Measurements from ENCODE around the gene PANK1.

The PANK1 gene

DNA sequence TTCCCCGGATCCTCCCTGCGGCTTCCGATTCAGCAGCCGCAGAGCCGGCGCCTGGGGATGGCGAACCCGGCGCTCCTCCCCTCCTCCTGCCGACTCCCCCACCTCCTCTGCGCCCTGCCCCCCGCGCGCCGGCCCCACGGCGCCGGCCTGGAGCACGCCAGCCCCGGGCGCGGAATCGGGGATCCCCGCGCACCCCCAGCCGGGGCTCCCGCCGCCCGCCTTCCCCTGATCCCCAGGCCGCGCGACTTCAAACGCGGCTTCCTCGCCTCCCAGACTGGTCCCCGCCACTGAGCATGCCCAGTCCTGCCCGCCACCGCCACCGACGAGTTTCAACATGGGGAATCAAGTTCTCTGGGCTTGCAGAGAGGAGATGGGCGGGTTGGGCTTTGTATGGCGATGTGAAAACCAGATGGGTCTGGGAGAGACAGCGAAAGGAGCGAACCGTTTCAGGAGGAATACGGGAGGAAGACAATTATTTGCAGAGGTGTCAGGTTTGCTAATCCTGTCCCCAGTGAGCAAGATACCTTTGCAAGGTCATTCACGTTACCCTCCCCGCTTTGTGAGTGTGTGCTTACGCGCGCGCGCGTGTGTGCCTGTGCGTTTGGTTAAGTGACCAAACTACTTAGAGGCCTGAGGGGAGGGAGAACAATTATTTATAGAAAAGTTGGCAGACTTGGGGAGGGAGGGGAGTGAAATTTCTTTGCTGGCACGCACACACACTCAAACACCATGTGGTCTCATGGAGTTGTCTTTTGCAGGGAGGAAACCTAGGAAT is at the start of gene PANK1:
Gene PANK1 (minus strand): TSS at position 276 of the 775 bp plus-strand sequence. CDS start 351 bp downstream, outside the sequence.
- peak; percentile 51 to 64 for DNase-seq

DNA sequence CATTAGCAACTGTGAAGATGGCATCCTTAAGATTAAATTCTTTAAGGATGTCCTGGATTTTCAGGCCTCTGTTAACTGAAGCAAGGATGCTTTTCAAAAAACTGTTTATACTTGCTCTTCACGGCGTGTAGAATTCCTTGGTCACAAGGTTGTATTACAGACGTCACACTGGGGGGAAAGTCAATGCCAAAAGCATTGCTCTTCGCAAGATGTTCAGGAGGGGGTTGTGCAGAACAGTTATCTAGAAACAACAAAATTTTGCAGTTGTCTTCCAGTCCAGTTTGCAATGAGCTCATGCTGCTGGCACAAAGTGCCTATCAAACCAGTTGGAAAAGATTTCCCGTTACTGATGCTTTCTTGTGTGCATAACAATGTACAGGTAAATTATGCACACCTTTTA is 48.1 kb upstream of the PANK1 start:
- DNase-seq: no peak

DNA sequence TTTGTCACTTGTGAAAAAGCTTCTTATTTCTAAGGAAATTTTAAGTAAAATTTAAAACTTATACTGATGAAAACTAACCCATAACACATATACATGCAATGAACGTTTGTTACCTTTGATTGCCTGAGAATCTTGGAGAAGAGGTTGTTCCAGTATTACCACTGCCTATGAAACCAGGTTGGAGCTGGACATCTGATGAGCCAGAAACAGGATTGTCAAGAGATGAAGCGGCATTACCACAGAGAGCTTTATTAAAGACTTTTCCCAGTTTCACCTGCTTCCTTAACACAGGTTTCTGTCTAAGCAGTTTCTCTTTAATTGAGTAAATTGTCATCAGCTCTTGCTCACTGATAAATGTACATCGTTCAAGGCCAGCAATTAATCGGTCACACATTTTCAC is 47.4 kb upstream of the PANK1 start:
- DNase-seq: no peak

DNA sequence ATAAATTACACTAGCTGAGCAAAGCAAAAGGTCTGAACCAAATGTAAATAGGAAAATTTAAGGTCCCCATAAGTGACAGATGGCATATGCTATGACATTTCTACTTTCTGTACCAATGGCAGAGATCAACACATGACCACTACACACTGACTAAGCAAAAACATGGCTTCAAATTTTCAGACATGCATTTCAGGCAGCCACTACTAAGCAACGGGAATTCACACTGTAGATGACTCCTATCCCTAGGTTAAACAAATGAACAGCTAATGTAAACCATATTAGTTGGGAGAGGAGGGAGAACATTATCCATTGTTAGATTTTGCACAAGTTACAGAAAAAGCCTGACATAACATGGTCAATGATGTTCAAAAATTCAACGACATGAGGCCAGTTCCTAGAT is 45.0 kb upstream of the PANK1 start:
- DNase-seq: no peak

DNA sequence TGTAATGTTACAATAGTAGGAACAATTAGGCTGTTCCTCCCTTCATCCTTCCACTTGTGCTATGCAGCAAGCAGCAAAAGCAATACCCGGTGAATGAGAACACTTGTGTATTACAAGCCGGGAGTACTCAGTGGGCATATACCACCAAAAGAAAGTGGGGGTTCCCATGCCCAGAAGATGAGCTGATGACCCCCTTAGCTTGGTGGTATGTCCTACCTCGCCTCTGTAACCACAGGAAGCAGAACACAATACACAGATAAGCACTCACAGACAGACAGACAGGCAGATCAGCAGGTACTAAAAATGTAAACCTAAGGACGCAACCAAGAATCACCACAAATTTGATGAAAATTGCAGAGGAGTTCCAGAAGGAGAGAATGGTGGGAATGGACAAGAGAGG is 40.9 kb upstream of the PANK1 start:
- DNase-seq: no peak

DNA sequence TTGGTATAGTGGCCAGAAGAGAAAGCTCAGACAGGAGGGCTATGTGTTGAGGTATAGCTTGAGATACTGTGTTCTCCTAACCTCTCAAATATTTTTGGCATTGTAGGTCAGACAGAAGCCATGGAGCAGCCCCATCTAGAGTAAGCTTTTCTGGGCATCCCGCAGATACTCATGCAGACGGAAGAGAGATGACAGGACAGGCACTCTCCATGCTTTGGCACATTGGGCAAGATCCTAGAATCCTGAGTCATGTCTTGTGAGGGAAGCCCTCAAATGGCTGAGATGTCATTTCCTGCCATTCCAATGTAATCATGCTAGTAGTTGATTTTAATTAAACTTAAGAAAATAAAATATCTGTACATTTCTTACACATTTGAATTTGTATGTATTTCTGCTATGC is 39.6 kb upstream of the PANK1 start:
- DNase-seq: no peak

DNA sequence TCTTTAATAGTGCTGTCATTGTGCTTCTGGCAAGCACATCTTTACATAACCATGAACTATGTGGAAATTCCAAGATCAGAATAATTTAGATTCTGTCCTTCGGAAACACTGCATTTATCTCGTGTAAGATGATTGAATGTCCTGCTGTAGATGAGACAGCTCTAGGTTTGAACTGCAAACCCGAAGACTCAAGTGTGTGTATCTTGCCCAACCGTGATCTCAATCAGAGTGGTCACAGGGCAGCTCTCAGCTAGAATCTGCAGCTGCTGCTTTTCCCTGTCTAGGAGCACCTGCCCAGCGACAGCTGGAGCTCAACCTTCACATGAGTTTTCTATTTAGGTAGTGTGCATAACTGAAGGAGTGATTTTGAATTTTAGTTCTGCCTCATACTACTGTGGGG is 38.8 kb upstream of the PANK1 start:
- DNase-seq: no peak

DNA sequence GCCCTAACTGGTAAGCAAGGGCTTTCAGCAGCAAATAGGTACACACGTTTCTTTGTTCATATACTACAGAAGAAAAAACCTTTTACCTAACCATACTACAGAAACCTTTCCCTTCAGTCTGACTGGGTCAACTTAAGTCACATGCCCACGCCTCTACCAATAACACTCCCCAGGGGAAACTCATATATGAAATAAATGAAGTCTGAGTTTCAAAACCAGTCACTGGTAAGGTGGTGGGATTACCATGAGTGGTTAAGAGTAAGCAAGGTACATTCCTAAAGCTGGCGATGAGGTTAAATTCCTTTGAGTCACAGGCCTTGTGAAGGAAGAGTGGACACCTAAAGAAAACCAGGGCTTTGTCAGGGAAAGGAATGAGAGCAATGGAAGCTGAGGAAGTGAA is 34.9 kb upstream of the PANK1 start:
- DNase-seq: no peak

DNA sequence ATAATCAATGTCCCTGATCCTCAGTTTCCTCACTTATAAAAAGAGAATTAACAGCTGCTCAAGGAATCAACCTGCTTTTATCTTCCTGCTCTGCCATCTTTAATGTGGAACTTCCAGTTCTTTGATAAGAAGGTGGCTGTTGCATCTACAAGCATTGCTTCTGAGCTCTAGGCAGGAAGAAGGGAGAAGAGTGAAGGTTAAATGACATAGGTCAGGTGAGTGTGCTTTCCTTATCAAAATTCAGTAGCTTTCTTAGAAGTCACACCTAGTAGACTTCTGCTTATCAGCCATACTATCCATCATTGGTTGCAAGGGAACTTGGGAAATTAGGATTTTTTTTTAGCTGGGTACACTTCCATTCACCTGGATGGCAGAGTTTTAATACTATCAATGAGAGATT is 32.3 kb upstream of the PANK1 start:
- no peak for DNase-seq

DNA sequence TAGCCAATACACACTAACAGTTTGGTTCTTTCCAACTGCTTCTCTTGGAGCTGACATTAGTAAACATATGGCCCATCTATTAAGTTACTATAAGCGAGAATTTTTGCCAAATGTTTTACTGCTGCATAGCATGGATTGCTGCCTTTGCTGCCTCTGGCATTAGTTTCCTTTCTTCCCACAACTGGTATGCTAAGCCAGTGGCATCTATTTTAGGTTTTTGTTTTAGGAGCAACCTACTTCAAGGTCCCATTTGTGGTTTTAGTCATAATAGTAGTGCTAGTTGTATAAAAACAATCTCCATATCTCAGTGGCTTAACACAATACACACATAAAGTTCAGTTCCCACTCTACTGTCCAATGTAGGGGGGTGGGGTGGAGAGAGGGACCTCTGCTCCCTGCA is 25.9 kb upstream of the PANK1 start:
- DNase-seq: peak in 1 of 2 experiments; percentile 64

DNA sequence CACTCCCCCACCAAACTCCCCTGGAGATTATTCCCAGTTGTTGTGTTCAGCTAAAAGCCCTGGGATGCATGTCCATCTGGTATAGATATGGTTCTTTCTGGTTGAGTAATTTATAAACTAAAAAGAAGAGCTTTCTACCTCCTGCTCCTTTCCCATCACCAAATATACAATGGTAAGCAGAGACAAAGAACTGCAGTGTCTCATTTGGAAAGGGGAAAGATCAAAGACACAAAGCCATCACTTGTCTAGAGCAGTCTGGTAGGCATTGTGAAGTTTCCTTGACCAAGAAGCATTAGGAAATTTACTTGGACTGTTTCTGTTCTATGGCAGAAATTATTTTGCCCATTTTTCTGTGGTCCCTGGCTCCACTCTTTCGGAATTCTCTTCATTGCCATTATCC is 24.9 kb upstream of the PANK1 start:
- peak in 1 of 2 experiments; percentile 5 for DNase-seq

DNA sequence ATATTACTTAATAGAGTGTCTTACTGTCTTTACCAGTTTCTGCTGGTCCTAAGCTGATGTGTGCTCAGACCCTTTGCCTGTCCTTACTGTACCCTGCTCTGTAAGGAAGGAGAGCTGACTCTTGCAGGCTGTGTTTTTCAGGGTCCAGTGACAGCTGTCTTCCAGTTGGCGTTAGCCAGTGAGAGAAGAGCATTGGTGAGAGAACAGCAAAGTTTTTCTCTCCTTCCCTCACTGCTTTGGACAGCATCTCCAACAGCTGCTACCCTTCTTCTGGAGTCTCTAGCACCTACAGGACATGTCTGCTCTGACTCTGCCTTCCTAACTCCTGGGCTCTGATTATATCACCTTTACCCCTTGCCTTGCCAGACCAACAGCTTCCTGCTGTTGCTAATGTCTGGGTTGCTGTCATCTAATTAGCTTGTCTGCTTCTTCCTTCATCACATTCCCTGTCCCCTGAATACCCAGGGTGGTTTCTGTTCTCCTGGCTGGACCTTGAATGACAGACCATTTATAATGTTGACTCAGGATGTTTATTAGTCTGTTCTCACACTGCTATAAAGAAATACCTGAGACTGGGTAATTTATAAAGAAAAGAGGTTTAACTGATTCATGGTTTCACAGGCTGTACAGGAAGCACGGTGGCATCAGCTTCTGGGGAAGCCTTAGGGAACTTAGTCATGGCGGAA is 23.5 kb upstream of the PANK1 start:
- DNase-seq: no peak

DNA sequence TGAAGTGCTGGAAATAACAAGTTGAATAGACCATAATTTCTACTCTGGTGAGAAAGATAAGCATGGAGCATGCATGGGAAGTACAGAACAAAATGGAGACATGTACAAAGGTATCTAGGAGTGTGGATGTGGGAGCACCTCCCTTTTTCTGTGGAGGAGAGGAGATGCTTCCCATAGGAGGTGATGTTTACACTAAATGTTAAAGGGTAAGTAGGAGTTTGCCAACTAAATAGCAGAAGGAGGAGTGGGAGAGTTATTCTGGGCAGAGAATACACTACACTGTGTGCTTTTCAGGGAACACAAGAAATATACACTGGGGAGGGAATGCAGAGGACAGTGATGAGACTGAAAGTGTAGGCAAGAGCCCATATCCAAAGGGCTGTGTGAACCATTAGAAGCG is 21.1 kb upstream of the PANK1 start:
- DNase-seq: no peak

DNA sequence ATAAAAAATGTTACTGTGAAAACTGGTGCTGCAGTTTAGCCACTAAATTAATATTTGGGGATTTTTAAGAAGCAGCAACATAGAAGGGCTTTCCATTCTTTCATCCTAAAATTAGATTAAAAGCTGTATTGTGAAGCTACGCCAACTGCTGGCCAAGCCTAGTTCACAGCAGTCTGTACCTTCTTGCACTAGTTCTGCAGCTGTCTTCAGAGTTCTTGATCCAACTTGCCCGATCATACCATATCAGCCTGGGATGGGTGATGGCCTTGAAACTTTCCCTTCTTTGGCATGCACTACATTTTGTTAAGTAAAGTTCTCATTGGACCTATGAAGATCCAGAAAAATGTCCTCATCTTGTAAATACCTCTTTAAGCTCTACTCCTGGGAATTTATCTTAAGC is 20.3 kb upstream of the PANK1 start:
- no peak for DNase-seq

DNA sequence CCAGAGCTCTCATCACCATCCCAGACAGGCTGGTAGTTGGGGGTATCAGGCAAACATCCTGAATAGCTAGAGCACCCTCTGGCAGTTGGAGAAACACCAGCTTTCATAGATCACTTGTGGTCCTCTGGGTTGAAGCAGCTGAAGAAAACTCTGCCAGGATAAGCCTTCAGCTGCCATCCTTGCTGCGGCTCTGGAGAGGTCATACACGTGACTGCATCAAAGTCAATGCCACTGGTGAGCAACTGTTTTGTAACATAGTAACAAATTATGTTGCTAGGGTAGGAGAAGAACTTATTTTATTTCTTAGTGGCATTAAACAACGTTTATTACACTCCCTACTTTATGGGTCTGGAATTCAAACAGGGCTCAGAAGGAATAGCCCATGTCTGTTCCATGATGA is 19.2 kb upstream of the PANK1 start:
- no peak for DNase-seq

DNA sequence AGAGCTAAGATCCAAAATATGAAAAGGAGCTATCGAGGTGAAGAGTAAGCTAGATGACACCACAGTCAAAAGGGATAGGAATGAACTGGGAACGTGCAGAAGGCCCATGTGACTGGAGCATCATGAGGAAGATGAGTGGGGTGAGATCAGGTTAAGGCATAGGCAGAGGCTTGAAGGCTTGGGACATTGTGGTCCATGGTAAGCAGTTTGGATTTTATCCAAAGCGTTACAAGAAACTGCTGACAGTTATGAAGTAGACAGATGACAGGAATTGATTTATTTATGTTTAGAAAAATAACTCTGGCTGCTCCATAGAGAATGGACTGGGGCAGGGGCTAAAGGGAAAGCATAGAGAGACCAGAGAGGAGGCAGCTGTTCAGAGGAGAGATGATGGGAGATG is 18.1 kb upstream of the PANK1 start:
- no peak for DNase-seq

DNA sequence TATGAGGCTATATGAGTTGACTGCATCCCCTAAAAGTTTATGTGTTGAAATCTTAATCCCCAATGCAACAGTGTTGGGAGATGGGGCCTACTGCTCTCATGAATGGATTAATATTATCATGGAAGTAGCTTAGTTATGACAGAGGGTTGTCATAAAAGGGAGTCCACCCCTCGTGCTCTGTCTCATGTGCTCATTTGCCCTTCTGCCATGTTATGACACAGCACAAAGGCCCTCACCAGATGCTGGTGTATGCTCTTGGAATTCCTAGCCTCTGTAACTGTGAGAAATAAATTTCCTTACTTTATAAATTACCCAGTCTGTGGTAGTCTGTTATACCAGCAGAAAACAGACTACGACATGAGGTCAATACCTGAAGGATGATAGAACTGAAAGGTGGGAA is 17.6 kb upstream of the PANK1 start:
- DNase-seq: no peak

DNA sequence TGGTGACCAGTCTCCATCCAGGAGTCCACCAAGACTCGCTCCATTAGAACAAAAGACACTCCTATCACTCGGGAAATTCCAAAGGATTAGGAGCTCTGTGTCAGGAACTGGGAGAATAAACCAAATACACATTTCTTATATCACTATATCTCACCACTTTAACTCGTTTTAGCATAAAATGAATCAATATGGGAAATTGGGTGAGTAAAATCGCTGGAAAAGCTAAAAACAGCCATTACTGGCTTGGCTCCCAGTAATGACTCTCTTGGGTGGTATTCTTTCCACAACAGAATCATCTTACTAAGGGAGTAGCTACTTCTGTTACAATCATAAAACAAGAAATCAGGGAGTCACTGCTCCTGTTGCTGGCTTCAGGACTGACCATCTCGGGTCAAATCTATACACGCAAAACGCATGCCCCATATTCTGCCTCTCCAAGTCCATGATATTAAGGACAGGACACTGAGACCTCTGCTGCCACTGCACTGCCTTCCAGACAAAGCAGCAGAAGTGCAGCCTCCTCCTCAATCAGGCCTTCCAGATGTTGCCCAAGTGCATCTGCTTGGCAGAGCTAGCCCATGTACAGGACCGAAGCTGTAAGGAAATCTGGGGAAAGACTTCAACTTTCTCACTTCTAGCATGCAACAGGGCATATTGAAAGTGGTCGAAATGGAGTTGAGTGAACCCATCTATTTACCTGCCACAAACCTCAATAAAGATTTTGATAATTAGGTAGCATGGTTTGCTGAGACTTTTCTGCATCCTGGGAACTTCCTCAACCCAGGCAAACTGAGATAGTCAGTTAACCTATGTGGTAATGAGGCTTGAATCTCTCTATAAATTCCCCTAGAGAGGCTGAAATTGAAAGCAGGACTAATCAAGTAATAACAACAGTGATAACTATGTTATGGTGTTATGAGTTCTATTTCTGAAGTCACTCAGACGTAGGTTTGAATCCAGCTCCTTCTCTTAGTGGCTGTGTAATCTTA is 14.4 kb upstream of the PANK1 start:
- DNase-seq: no peak

DNA sequence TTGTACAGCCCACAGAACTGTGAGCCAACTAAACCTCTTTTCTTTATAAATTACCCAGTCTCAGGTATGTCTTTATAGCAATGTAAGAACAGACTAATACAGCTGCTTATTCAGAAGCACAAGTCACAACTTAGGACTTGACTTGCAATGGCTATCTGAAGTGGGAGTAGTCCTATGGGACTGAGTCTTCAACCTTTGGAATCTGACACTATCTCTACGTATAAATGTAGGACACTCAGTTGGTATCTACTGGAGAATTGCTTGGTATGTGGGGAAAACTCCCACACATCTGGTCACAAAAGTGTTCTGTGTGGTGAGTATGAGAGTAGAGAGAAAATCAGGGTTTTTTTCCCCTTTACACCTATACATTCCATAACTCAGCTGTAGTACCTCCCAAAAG is 12.3 kb upstream of the PANK1 start:
- DNase-seq: no peak

DNA sequence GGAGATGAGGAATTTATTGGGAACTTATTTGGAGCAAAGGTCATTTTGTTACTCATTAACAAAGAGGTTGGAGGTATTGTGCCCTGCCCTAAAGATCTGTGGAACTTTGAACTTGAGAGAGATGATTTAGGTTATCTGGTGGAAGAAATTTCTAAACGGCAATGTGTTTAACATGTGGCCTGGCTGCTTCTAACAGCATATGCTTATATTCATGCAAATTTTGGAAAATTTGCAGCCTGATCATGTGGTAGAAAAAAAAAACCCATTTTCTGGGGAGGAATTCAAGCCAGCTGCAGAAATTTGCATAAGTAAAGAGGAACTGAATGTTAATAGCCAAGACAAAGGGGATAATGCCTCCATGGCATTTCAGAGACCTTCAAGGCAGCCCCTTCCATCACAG is 10.7 kb upstream of the PANK1 start:
- no peak for DNase-seq

DNA sequence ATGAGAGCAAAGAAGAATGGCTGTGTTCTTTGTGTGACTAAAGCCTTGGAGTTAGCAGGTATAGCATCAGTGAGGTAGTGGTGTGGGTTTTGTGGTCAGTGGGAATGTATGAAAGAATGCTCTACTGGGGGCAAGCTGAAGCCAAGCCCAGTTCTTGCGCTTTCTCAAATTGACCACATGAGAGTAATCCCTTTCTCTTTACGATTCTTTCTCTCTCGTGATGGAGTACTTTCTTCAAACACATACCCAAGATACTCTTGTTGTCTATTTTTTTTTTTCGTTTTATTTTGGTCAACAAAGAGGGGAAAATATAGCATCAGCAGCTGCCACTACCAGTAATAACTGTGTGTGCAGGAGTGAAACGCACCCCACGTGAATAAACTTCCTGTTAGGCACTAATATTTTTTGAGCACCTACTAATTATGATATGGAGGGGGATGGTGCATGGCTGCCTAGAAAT is 8.4 kb upstream of the PANK1 start:
- DNase-seq: no peak

DNA sequence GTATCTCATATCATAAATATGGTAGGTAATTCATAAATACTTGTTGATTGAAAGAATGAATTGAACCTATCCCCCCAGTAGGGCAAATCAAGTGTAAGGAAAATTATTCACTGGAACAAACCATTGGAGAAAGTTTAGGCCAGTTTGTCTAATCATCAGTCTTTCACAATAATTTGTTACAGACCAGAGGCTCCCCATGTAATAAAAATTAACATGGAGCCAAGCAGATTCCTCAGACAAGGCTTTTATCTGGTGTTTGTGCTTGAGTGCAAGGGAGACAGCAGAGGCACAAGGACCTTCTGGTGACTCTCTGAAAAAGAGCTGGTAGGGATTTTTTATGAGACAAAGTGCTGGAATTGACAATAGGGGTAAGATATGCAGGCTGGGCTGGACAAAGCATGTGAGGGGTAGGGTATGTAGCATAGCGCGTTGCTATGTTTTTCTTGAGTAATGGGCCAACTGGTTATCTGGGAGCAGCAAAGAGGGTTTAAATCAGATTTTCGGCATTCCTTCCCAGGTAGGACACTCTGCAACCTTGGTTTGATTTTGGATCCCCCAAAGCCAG is 7.8 kb upstream of the PANK1 start:
- no peak for DNase-seq
